HL-60 (cell line): Measurements from ENCODE around the gene AKAP8L.

ENCODE experiments used
- CTCF ChIP-seq: IDR thresholded peaks from one replicate; pipeline ENCODE4 v1.5.1; 2011; ENCODE audit warnings: low read length, control low read depth, inconsistent platforms; ENCODE audit not compliant: insufficient read depth
- GABPA ChIP-seq: IDR thresholded peaks from 2 replicates; pipeline ENCODE4 v1.6.1; 2012; ENCODE audit warnings: low read depth
- POLR2AphosphoS5 ChIP-seq: IDR thresholded peaks from 2 replicates; pipeline ENCODE4 v1.6.1; 2012; ENCODE audit warnings: low read depth
- REST ChIP-seq: IDR thresholded peaks from 2 replicates; pipeline ENCODE4 v1.6.1; 2012; ENCODE audit warnings: low read depth; ENCODE audit not compliant: insufficient replicate concordance

- no peak for TF ChIP-seq CTCF
- no peak for TF ChIP-seq REST
- TF ChIP-seq POLR2AphosphoS5: no peak
- no peak for TF ChIP-seq GABPA
Observed at GRCh38 chr19:15455996-15456395, 37.2 kb upstream of the AKAP8L start.
